GM19455 (cell line): ENCODE results near the gene GNG14.
"Not testable (repeated sequence)": the region's sequence is repeated elsewhere in the genome, so short reads cannot be mapped to it uniquely, and the experiment has no call there.

Experiments
- ATAC-seq: cut with Tn5 transposase; IDR thresholded peaks from one replicate; pipeline ENCODE4 v1.9.1; 2021; ENCODE audit not compliant: unreplicated experiment

Gene GNG14

DNA sequence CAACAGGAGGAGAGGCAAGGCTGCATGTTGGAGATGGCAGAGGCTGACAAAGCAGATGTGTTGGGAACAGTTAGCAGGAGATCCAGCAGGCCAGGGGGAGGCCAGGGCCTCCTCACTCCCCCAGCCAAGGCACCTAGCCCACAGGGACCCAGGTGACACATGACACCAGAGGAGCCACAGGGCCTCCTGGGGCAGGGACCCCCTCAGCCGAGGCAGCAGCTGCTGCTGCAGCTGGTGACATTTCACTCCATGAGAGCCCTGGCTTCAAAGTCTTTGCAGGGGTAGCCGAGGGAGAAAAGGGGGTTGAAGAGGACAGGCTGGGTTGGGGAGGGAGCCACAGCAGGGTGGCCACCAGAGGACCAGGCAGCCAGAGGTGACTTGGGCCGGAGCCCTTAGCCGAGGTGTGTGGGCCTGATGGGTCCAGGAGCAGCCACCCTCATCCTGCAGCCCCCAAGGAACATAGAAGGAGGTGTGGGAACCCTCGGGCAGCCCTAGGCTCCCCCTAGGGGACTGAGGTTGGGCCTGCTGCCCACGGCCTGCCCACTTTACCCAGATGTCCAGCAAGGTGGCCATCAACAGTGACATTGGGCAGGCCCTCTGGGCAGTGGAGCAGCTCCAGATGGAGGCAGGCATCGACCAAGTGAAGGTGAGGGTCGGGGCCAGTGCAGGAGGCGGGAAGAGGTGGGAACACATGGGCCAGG is at the start of gene GNG14:
Gene GNG14 (plus strand): TSS at position 503 of the 701 bp plus-strand sequence. CDS start 51 bp downstream, at position 554.
- no peak for ATAC-seq

DNA sequence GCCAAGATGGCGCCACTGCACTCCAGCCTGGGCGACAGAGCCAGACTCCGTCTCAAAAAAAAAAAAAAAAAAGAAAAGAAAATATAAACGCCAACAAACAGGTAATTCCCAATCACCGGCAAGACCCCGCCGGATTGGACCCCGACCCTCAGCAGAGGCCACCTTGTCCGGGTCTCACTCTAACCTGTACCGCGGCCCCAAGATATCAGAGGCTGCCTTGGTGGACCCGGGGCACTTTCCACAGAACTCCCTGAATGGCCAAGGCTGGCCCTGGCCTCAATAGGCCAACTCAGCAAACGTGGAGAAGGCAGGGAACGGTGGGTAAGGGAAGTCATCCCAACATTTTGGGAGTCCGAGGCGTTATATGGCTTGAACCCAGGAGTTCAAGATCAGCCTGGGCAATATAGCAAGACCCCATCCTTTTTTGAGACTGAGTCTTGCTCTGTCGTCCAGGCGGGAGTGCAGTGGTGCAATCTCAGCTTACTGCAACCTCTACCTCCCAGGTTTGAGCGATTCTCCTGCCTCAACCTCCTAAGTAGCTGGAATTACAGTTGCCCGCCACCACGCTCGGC is 49.1 kb upstream of the GNG14 start:
- no peak for ATAC-seq

DNA sequence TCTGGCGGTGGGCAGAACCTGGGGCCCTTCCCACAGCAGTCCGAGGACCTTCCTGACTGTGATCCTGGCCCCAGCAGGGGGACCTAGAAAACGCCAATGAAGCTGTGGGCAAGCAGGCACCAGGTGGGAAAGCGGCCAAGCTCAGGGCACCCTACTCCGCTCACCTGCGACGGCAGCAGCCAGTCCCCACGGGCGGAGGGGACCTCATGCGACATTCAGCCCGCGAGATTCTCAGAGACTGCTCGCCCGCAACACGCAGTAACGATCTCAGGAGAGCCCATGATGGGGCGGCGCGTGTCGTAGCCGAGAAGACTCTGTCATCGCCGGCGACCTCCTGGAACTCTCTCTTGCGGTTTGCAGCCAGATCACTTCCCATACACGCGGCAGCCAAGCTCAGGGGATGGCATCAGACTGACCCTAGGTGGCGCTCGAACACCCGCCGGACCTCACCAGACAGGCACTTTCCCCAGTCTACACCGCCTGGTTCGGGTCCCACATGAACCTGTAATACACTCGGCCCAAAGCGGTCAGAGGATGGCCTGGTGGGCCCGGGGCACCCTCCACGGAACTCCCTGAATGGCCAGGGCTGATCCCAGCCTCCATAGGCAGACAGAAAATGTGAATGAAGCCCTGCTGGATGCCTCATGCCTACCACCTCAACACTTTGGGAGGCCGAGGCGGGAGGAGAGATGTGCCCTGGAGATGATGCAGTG is 47.7 kb upstream of the GNG14 start:
- ATAC-seq = no peak

DNA sequence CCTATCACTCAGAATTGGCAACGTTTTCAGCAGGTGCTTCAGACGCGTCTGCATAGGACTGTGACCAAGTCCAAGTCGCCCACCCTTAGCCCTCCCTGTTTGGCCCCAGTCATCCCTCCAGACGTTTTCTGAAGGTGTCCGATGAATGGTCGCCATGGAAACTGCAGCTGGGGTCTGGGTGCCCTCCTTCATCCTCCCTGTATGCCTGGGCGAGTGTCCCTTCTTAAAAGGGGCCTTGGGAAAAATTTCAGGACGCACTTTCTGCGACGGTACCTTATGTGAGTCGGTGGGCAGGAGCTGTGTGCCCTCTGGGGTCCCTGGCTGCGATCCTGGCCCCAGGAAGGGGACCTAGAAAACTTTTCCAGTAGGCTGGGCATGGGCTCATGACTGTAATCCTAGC is 46.3 kb upstream of the GNG14 start:
- no peak for ATAC-seq

DNA sequence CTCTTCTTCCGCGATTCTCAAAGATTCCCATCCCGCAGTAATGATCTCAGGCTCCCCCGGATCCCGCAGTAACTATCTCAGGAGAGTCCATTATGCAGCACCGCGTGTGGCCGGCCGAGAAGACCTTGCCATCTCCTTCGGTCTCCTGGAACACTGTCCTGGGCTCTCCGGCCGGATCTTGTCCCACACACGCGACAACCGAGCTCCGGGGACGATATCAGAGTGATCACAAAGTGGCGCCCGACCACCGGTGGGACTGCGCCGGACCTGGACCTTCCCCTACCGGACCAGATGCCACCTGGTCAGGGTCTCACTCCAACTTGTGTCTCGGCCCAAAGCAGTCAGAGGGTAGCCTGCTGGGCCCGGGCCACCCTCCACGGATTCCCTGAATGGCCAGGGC is 45.3 kb upstream of the GNG14 start:
- no peak for ATAC-seq

DNA sequence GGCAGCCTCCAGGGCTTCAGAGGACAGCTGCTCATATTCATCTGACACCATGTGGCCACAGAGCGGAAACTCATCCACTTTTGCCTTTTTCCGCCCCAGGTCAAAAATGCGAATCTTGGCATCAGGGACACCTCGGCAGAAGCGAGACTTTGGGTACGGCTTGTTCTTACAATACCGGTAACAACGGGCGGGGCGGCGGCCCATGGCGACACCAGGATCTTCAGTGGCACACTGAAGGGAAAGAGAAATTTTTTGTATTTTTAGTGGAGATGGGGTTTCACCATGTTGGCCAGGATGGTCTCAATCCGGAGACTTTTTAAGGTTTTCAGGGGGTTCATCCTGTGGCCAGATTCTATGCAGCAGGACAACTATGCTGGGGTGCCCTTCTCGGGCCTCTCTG is 44.1 kb upstream of the GNG14 start:
- ATAC-seq = not testable (repeated sequence)

DNA sequence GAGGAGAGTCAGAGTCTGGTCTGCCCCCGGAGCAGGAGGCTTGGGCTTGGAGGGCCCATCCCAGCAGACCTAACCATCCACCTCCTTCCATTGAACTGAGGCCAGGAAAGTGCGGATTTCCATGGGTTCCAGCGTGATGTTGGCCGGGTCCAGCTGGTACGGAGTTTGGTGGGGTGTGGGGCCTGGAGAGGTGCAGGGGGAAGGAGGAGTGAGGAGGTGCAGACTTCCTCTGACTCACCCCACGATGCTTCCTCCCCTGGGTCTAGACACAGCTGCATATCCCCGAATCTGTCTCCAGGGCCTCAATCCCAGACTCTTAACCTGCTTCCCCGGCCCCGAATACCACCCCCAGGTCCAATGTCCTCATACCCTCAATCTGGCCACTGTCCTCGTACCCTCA is 41.2 kb upstream of the GNG14 start:
- no peak for ATAC-seq

DNA sequence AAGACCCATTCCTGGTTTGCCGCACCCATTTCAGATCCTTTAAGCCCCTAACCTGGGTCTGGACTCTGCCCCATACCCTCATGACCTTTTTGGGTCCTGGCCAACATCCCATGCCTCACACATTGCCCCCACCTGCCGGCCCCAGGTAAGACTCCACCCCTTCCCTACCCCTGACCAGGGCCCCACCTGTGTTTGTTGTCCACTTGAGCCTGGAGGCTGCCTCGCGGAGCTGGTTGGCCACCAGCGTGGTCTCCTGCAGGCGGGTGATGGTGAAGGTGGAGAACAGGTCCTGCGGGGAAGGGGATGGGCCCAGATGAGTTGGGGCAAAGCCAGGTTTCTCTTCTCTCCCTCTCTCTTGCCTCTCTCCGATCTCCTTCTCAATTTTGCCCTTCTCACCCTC is 40.8 kb upstream of the GNG14 start:
- ATAC-seq = no peak

DNA sequence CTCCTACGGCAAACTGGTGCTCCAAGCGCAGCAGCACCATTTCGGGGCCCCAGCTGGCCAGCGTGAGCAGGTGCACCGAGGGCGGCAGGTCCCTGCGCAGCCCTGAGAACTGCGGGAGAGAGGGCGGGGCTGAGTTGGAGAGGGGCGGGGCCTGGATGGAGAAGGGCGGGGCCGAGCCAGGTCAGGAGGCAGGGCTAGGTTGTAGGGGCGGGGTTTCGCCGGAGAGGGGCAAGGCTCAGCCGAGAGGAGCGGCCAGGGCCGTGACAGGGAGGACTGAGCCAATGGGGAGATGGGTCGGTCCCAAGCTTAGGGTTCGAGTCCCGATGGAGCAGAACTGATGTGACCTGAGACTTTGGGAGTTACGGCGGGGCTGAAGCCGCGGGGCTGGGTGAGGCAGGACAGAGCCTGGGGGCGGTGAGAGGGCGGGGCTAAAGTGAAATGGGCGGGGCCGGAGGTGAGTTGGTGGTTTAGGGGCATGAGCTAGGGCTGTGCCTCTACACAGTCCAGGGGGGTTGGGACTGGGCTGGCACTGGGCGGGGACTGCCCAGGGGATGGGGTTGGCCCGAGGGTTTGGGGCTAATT is 40.2 kb upstream of the GNG14 start:
- no peak for ATAC-seq

DNA sequence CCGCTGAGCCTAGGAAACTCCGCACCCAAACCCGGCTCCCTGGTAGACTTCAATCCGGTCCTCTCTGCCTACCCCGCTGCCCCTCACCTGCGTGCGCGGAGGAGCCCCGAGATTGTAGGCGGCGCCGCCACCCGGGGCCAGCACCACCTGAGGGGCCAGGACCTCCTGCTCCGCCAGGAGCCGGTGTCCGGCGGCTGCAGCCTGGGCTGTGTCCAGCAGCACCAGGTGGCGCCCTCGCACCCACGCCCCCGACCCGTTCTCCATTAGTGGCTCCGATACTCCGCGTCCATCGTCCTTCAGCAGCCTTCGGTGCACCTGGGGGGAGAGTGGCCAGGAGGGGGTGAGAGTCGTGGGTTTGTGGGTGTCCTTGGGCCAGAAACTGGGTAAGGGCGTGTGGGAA is 39.7 kb upstream of the GNG14 start:
- ATAC-seq = no peak

DNA sequence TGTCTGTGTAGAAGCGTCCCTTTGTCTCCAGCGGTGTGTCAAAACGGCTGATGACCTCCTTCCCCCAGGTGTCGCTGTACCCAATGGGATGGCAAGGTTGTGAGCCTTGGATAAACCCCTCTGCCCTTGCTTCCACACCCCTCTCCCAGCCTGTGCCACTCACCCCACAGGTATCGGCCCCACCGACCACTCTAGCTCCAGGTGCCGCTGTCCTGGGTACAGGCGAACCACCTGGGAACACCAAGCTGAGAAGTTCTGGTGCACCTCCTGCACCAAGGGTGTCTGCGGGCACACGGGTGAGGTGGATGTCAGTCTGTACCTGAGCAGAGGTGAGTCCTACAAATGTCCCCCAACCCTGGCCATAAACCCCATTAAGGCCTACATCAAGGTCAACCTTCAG is 37.9 kb upstream of the GNG14 start:
- ATAC-seq = no peak

DNA sequence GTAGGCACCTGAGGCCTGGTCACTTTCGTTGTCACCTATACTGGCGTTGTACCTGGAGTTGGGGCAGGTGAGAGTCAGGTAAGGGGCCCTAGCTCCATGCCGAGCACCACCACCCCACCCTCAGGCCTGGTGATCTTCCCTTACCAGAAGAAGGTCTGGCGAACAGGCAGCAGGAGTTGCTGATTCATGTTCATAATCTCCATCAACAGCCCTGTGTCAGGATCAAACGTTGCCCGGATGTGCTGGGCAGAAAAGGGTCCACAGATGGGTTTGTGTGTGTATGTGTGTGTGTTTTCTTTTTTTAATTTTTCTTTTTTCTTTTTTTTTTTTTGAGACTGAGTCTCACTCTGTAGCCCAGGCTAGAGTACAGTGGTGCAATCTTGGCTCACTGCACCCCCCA is 35.6 kb upstream of the GNG14 start:
- ATAC-seq = no peak

DNA sequence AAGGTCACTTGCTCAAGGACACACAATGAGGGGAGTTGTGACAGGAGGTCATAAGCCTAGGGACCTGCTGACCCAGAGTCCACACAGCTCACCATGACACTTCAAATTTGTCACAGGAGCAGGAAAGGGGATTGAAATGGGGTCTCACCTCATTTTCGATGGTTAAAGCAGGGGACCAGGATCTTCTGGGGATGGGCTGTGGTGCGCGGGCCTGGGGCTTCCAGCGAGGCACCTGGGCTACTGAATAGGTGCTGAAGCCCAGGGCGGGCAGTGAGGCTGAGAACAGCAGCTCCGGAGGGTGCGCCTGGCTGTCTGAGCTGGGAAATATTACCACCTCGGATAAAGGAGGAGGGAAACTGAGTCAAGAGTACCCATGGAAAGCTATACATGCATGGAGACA is 32.3 kb upstream of the GNG14 start:
- ATAC-seq = no peak

DNA sequence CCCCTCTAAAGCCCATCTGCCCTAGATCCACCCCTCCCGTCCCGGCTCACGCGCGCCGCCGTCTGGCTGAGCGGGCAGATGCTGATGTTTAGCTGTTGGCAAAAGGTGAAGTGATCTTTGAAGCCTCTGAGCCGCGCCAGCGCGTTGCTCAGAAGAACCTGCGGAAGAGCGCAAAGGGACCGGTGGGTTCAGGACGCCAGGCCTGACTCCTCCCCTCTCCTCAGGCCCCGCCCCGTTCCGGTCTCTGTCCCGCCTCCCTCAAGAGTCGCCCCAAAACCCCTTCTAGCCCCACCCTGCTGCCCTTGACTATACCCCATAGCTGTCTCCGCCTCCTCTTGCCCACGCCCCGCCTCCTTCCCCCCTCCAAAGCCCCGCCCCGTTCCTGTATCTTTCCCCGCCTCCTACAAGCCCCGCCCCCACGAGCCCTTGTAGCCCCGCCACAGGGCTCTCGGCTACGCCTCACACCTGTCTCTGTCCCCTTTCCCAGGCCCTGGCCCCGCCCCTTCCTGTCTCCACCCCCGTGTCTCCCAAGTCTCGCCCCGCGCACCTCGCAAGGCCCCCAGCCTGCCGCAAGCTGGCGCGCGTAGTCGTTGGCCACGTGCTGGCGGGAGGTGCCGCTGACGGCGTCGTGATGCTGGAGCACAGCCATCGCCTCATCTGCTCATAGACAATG is 30.8 kb upstream of the GNG14 start:
- no peak for ATAC-seq

DNA sequence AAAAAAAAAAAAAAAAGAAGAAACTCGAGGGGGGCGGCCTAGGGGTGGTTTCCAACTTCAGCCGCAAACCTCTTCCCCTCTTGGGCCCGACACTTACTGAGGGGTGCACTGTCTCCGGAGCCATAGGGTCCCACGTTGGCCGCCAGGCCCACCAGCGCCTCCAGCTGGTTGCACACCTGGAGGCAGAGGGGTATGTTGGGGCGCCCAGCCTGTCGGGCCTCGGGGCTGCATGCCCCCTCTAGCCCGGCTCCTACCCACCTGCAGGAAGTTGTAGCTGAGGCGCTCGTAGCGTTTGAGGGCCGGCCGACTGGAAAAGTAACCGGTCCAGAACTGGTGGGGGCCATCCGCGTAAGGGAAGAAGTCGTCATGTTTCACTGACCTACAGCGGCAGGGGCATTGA is 29.8 kb upstream of the GNG14 start:
- ATAC-seq = no peak

DNA sequence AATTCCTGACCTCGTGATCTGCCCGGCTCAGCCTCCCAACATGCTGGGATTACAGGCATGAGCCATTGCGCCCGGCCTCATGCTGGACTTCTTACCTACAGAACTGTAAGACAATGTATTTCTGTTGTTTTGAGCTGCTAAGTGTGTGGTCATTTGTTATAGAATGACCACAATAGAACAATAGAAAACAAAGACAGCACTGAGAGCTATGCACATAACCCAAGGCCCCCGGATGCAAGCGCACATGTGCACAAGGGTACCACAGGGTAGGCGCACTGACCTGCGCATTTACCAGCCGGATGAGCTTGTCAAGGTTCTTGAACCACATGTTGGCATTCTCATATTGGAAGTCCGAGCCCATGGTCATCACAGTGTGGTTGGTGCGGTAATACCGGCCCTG is 26.8 kb upstream of the GNG14 start:
- ATAC-seq = no peak

DNA sequence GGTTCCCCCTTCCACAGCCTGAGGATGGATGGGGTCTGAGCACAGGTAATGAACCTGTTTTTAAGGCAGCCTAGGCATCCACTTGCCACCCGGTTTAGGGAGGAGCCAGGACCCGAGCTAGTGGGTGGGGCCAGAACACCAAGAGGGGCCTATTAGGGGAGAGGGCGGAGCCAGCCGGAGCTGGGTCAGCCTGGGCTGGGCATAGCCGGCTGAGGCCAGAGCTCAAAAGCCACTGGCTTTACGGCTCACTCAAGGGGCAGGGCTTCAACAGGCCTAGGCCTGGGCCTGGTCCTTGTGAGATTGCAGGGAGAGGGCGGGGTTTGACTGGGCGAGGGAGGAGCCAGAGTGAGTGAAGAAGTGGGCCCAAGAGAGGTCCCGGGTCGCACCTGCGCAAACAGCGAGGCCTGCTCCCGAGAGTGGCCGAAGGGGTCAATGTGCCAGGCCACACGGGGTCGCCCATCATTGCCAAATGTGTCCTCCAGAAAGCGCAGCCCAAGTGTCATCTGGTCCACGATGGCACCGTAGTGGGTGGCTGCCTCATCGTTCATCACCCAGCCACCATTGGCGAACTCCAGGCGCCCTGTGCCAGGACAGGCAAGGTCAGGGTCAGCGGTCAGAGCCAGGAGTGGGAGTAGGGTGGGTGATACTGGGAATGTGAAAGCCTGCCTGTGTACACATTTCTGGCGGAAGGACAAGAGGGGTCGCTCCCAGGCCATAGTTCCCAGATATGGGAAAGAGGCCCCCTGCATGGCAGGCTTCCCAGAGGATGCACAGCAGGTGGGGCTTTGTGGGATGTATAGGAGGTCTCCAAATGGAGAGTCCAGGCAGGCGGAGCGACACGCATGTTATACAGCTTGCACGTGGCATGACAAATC is 23.2 kb upstream of the GNG14 start:
- ATAC-seq = no peak

DNA sequence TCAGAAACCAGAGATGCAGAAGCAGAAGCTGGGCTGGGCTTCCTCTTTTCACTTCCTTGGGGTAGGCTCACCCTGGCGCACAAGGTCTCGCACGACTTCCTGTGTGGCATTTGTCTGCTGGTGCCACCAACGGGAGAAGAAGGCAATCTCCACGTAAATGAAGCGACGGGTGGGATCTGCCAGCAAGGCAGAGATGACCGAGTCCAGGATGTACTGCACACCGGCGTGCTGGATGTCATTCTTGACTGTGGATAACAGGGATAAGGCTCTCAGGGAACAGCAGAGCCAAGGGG is 22.6 kb upstream of the GNG14 start:
- ATAC-seq = no peak

DNA sequence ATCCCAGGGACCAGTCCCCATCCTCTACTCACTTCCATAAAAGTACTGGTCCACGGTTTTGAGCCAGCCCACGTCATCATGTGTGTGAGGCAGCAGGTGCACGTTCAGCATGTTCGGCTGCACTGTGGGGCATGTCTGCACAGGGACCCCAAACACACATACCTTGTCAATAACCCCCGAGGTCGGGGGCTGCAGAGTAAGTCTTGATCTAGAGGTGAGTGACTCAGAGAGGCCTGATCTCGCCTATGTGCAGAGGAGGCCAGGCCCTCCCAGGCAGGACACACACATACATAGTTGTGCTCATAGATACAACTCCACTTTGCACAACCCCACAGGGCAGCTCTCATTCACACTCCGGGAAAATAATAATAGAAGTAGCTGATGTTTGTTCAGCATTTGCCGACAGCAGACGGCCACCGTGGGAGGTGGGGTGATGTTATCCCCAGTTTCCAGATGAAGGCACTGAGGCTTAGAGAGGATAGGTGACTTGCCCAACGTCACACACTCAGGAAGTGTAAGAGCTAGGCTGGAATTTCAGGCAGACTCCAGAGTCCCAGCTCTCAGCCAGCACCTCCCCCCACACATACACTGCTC is 22.0 kb upstream of the GNG14 start:
- no peak for ATAC-seq

DNA sequence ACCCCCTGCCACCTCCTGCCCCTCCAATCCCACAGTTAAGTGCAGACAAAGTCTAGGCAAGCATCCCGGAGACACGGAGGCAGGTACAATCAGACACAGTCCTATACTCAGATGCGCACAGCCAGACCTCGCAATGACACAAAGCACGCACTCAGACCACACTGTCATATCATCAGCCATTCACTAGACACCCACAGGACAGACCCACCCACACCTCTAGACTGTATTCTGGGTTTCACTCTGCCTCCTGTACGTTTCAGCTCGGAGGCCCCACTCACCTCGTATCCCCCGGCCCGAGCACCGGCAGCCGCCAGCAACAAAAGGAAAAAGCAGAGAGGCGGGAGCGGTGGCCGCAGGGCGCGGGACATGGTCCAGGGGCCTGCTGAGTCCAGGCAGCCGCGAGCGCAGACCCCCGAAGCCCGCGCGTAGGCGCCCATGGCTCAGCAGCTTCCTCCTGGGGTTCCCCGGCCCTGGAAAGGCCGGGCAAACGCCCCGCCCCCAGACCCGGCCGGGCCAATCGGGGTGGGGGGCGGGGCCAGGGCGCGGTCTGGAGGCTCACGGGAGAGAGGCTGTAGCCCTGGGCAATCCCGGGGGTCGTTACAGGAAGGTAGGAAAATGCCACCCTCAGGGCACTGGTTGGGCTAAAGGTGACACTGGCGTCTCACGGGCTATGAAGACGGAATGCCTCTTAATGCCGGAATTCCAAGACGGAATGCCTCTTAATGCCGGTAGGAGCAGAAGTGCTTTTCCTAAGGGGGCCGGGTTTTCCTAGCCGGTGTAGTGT is 21.3 kb upstream of the GNG14 start, which contains the start of the genes MAN2B1 and WDR83:
Gene MAN2B1 (minus strand): TSS at position 478 of the 784 bp plus-strand sequence. CDS start 41 bp downstream, at position 437.
Gene WDR83 (plus strand): TSS at position 543 of the 784 bp plus-strand sequence. CDS start 2,984 bp downstream, outside the sequence.
- peak; percentile 58 for ATAC-seq
